ENCODE results near the gene ACOX3.
"Not testable (repeated sequence)": the region's sequence is repeated elsewhere in the genome, so short reads cannot be mapped to it uniquely, and the experiment has no call there.

ACOX3 gene

DNA sequence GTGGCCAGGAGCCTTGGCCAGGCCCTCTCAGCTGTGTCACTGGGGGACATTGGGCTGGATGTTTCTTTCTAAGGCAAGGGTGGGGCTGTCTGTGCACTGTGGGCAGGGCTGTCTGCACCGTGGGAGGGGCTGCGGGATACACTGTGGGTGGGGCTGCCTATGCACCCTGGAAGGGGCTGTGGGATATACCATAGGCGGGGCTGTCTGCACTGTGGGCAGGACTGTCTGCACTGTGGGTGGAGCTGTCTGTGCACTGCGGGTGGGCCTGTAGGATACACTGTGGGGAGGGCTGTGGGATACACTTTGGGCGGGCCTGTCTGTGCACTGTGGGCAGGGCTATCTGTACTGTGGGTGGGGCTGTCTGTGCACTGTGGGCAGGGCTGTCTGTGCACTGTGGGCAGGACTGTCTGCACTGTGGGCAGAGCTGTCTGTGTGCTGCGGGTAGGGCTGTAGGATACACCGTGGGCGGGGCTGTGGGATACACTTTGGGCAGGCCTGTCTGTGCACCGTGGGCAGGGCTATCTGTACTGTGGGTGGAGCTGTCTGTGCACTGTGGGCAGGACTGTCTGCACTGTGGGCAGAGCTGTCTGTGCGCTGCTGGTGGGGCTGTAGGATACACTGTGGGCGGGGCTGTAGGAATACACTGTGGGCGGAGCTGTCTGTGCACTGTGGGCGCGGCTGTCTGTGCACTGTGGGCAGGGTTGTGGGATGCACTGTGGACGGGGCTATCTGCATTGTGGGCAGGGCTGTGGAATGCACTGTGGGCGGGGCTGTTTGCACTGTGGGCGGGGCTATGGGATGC, 31.1 kb downstream of the ACOX3 start:
- peaks cover 6% of the 10 kb centered on the region for H3K36me3 ChIP-seq (ENCODE audit: insufficient read depth, low read depth, low read length)
- no peak overlapping the region for H3K4me3 ChIP-seq (ENCODE audit: low read length)
- no peak overlapping the region for H3K9ac ChIP-seq (ENCODE audit: low read depth, low read length)
- no peak overlapping the region for H3K27ac ChIP-seq (ENCODE audit: low read length)
- H3K27me3 ChIP-seq (ENCODE audit: insufficient read depth, low read length) = no peaks in the 10 kb centered on the region
- peaks cover 4% of the 10 kb centered on the region; the same call in 1 of the 2 replicates for H3K4me1 ChIP-seq (ENCODE audit: insufficient read depth, low read length)
- H3K9me3 ChIP-seq (ENCODE audit: insufficient read depth, low read depth, low read length) = no peaks in the 10 kb centered on the region

DNA sequence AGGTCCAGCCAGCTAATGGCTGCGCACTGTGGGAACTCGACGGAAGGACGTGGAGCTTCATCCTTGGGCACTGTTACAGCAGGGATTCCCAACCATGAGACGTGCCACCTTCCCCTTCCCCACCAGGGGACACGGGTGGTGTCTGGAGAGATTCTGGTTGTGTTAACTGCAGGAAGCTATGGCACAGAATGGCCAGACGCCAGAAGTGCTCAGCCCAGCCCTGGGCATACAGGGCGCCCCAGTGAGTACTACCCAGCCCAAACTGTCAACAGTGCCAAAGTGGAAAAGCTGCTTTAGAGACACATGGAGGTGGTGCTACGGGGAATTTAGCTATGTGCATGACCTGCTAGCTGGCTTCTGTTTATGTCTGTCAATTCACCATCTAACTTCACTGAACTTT, 32.8 kb downstream of the ACOX3 start:
- Histone ChIP-seq H3K27me3 (ENCODE audit: insufficient read depth, low read length) (no peaks in the 10 kb centered on the region), H3K36me3 (ENCODE audit: insufficient read depth, low read depth, low read length) (peaks cover 6% of the 10 kb centered on the region), H3K9me3 (ENCODE audit: insufficient read depth, low read depth, low read length) (no peaks in the 10 kb centered on the region), H3K9ac (ENCODE audit: low read depth, low read length) (no peak overlapping the region), H3K4me1 (ENCODE audit: insufficient read depth, low read length) (peaks cover 4% of the 10 kb centered on the region; the same call in 1 of the 2 replicates), H3K27ac (ENCODE audit: low read length) (no peak overlapping the region), H3K4me3 (ENCODE audit: low read length) (no peak overlapping the region)

GRCh38 chr4:8407316-8407715, 33.2 kb downstream of the ACOX3 start:
- no peak overlapping the region for H3K27ac ChIP-seq (ENCODE audit: low read length)
- H3K36me3 ChIP-seq (ENCODE audit: insufficient read depth, low read depth, low read length) = peaks cover 6% of the 10 kb centered on the region
- H3K27me3 ChIP-seq (ENCODE audit: insufficient read depth, low read length) = no peaks in the 10 kb centered on the region
- H3K4me3 ChIP-seq (ENCODE audit: low read length) = no peak overlapping the region
- peaks cover 4% of the 10 kb centered on the region; the same call in 1 of the 2 replicates for H3K4me1 ChIP-seq (ENCODE audit: insufficient read depth, low read length)
- no peak overlapping the region for H3K9ac ChIP-seq (ENCODE audit: low read depth, low read length)
- no peaks in the 10 kb centered on the region for H3K9me3 ChIP-seq (ENCODE audit: insufficient read depth, low read depth, low read length)

DNA sequence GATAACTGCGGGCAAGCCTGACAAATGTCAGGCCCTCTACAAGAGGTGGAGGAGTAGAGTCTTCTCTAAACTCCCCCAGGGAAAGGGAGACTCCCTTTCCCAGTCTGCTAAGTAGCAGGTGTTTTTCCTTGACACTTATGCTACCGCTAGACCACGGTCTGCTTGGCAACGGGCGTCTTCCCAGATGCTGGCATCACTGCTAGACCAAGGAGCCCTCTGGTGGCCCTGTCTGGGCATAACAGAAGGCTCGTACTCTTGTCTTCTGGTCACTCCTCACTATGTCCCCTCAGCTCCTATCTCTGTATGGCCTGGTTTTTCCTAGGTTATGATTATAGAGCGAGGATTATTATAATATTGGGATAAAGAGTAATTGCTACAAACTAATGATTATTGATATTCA, 33.6 kb downstream of the ACOX3 start:
- H3K4me1 ChIP-seq (ENCODE audit: insufficient read depth, low read length); H3K9ac ChIP-seq (ENCODE audit: low read depth, low read length); H3K36me3 ChIP-seq (ENCODE audit: insufficient read depth, low read depth, low read length); H3K9me3 ChIP-seq (ENCODE audit: insufficient read depth, low read depth, low read length); H3K27ac ChIP-seq (ENCODE audit: low read length); H3K4me3 ChIP-seq (ENCODE audit: low read length); H3K27me3 ChIP-seq (ENCODE audit: insufficient read depth, low read length): not testable (repeated sequence)

DNA sequence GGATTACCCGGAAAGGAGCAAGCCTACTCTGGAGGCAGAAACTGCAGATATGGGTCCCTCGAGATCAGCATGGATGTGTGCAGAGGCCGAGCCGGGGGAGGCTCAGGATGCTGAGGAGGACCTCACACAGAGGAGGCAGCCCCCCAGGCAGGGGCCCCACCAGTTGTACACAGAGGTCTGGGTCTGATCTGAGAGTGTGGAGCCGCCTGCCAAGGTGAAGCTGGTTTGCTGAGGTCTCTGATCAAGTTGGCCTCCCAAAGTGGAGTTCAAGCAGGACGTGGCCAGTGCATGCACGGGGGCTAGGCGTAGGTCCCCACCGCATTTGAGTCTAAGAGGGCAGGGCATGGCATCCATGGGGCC, 35.0 kb downstream of the ACOX3 start:
- Histone ChIP-seq H3K4me1 (ENCODE audit: insufficient read depth, low read length) (peaks cover 4% of the 10 kb centered on the region; the same call in 1 of the 2 replicates), H3K27me3 (ENCODE audit: insufficient read depth, low read length) (no peaks in the 10 kb centered on the region), H3K36me3 (ENCODE audit: insufficient read depth, low read depth, low read length) (peaks cover 6% of the 10 kb centered on the region), H3K4me3 (ENCODE audit: low read length) (no peak overlapping the region), H3K9ac (ENCODE audit: low read depth, low read length) (no peak overlapping the region), H3K27ac (ENCODE audit: low read length) (no peak overlapping the region), H3K9me3 (ENCODE audit: insufficient read depth, low read depth, low read length) (no peaks in the 10 kb centered on the region)

GRCh38 chr4:8404791-8405515, 35.6 kb downstream of the ACOX3 start:
- H3K4me1 ChIP-seq (ENCODE audit: insufficient read depth, low read length) = no peaks in the 10 kb centered on the region; the same call in 1 of the 2 replicates
- no peak overlapping the region for H3K27ac ChIP-seq (ENCODE audit: low read length)
- no peaks in the 10 kb centered on the region for H3K9me3 ChIP-seq (ENCODE audit: insufficient read depth, low read depth, low read length)
- H3K4me3 ChIP-seq (ENCODE audit: low read length) = no peak overlapping the region
- H3K27me3 ChIP-seq (ENCODE audit: insufficient read depth, low read length) = no peaks in the 10 kb centered on the region
- H3K9ac ChIP-seq (ENCODE audit: low read depth, low read length) = no peak overlapping the region
- H3K36me3 ChIP-seq (ENCODE audit: insufficient read depth, low read depth, low read length) = peaks cover 6% of the 10 kb centered on the region

DNA sequence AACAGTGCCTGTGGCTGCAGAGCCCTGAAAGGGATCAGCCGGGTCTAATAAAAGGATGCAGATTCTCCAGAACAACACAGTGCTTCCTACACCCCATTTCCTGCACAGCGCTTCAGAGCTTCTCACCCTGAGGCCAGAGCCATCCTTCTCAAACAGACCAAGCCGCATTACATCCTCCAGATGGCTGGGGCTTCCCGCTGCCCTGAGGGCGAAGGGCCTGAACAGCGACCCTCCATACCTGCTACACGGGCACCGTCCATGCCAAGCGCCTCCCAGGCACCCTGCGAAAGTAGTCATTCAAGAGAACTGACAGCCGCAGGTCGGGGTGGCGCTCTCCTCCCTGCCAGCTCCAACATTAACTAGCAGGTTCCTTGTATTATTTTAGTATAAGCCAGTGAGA, 36.5 kb downstream of the ACOX3 start:
- H3K27ac ChIP-seq (ENCODE audit: low read length) = no peak overlapping the region
- no peak overlapping the region for H3K4me3 ChIP-seq (ENCODE audit: low read length)
- H3K9ac ChIP-seq (ENCODE audit: low read depth, low read length) = no peak overlapping the region
- peaks cover 6% of the 10 kb centered on the region; the same call in 1 of the 2 replicates for H3K36me3 ChIP-seq (ENCODE audit: insufficient read depth, low read depth, low read length)
- H3K9me3 ChIP-seq (ENCODE audit: insufficient read depth, low read depth, low read length) = no peaks in the 10 kb centered on the region
- H3K4me1 ChIP-seq (ENCODE audit: insufficient read depth, low read length) = no peaks in the 10 kb centered on the region
- no peaks in the 10 kb centered on the region for H3K27me3 ChIP-seq (ENCODE audit: insufficient read depth, low read length)

DNA sequence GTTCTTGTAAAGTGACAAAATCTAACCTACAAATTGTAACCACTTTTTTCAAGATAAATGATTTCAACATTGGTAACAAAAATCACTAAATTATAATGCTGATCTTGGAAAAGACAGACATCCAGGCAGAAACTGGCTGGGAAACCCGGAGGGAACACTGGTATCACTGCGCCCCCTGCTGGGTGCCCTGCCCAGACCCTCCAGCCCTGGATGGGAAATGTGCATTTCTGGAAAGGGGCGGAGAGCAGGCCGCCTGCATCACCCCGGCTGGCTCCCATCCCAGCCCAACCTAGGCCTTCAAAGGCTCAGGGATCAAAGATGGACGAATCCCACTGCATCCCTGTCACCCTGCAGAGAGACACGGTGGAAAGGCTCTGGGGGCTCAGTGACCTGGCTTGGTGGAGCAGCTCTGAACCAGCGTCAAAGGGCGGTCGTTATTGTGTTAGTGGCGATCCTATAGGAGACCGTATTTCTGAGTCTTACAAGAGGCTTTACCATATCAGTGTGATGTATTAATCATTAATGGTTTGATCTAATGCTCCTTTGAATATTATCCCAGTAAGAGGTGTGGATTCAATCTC, 37.3 kb downstream of the ACOX3 start:
- no peak overlapping the region for H3K27ac ChIP-seq (ENCODE audit: low read length)
- no peaks in the 10 kb centered on the region for H3K27me3 ChIP-seq (ENCODE audit: insufficient read depth, low read length)

GRCh38 chr4:8402640-8403039, 37.9 kb downstream of the ACOX3 start:
- Histone ChIP-seq H3K4me3 (ENCODE audit: low read length) (no peak overlapping the region), H3K9me3 (ENCODE audit: insufficient read depth, low read depth, low read length) (no peaks in the 10 kb centered on the region), H3K27me3 (ENCODE audit: insufficient read depth, low read length) (no peaks in the 10 kb centered on the region), H3K36me3 (ENCODE audit: insufficient read depth, low read depth, low read length) (peaks cover 6% of the 10 kb centered on the region; the same call in 1 of the 2 replicates), H3K9ac (ENCODE audit: low read depth, low read length) (no peak overlapping the region), H3K27ac (ENCODE audit: low read length) (no peak overlapping the region), H3K4me1 (ENCODE audit: insufficient read depth, low read length) (no peaks in the 10 kb centered on the region)

More for the DNA sequence above, 37.3 kb downstream of the ACOX3 start:
- Histone ChIP-seq H3K9ac (ENCODE audit: low read depth, low read length) (no peak overlapping the region), H3K4me1 (ENCODE audit: insufficient read depth, low read length) (no peaks in the 10 kb centered on the region), H3K4me3 (ENCODE audit: low read length) (no peak overlapping the region), H3K36me3 (ENCODE audit: insufficient read depth, low read depth, low read length) (peaks cover 6% of the 10 kb centered on the region; the same call in 1 of the 2 replicates), H3K9me3 (ENCODE audit: insufficient read depth, low read depth, low read length) (no peaks in the 10 kb centered on the region)

DNA sequence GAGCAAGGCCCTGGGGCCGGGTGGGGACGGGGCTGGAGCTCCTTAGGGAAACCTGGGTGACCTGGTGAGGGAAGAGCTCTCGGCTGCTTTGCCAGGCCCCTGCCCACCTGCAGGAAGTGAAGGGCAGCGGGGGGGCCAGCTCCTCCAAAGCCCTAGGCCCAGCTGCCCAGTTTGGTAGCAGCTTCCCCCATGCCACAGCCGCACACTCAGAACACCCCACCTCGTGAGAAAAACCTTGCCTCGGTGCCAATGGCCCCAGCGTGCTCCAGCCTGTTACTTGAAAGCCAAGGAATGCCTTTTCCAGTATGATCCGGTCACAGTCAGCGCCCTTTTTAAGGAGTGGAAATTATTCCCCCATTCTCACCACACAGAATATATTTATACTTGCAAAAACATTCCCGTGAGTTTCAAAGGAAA, 38.3 kb downstream of the ACOX3 start:
- Histone ChIP-seq H3K9ac (ENCODE audit: low read depth, low read length) (no peak overlapping the region; the same call in 1 of the 2 replicates), H3K27me3 (ENCODE audit: insufficient read depth, low read length) (no peaks in the 10 kb centered on the region), H3K36me3 (ENCODE audit: insufficient read depth, low read depth, low read length) (peaks cover 6% of the 10 kb centered on the region; the same call in 1 of the 2 replicates), H3K27ac (ENCODE audit: low read length) (no peak overlapping the region), H3K9me3 (ENCODE audit: insufficient read depth, low read depth, low read length) (no peaks in the 10 kb centered on the region), H3K4me1 (ENCODE audit: insufficient read depth, low read length) (no peaks in the 10 kb centered on the region), H3K4me3 (ENCODE audit: low read length) (no peak overlapping the region)

- Histone ChIP-seq H3K27ac (ENCODE audit: low read length) (no peak overlapping the region), H3K4me1 (ENCODE audit: insufficient read depth, low read length) (peaks cover 5% of the 10 kb centered on the region; the same call in 1 of the 2 replicates), H3K9ac (ENCODE audit: low read depth, low read length) (no peak overlapping the region; the same call in 1 of the 2 replicates), H3K36me3 (ENCODE audit: insufficient read depth, low read depth, low read length) (peaks cover 6% of the 10 kb centered on the region; the same call in 1 of the 2 replicates), H3K9me3 (ENCODE audit: insufficient read depth, low read depth, low read length) (no peaks in the 10 kb centered on the region), H3K27me3 (ENCODE audit: insufficient read depth, low read length) (no peaks in the 10 kb centered on the region), H3K4me3 (ENCODE audit: low read length) (no peak overlapping the region)
Measured at GRCh38 chr4:8401665-8402064, 38.9 kb downstream of the ACOX3 start.

Measured in iPS-20b (cell line).